Lower leg skin (tissue), 3 donors: Measurements from ENCODE around the gene GPR155.

Experiments
- POLR2A ChIP-seq, 2 donors: fragments of 450-650 bp; IDR thresholded peaks; one replicate each; pipeline ENCODE4 v1.6.1; 2016 to 2017; ENCODE audit warnings: antibody characterized with exemption in 2 of 2, mild to moderate bottlenecking in 1 of 2, moderate library complexity in 1 of 2
- TF ChIP-seq, protein P1 (sequence below), 3 donors: fragments of 450-650 bp; IDR thresholded peaks; one replicate each; pipeline ENCODE4 v1.5.1; 2016; ENCODE audit warnings: antibody characterized with exemption in 3 of 3, mild to moderate bottlenecking in 3 of 3, moderate library complexity in 2 of 3

DNA sequence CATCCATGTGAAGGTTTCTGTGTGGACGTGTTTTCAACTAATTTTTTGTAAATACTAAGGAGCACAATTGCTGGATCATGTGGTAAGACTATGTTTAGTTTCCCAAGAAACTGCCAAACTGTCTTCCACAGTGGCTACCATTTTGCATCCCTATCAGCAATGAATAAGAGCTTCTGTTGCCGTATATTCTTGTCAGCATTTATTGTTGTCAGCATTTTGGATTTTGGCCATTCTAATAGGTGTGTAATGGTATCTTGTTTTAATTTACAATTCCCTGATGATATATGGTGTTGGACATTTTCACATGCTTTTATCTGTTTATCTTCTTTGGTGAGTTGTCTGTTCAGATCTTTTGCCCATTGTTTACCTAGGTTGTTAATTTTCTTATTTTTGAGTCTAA, 56.8 kb downstream of the GPR155 start:
- TF ChIP-seq, protein P1, sequence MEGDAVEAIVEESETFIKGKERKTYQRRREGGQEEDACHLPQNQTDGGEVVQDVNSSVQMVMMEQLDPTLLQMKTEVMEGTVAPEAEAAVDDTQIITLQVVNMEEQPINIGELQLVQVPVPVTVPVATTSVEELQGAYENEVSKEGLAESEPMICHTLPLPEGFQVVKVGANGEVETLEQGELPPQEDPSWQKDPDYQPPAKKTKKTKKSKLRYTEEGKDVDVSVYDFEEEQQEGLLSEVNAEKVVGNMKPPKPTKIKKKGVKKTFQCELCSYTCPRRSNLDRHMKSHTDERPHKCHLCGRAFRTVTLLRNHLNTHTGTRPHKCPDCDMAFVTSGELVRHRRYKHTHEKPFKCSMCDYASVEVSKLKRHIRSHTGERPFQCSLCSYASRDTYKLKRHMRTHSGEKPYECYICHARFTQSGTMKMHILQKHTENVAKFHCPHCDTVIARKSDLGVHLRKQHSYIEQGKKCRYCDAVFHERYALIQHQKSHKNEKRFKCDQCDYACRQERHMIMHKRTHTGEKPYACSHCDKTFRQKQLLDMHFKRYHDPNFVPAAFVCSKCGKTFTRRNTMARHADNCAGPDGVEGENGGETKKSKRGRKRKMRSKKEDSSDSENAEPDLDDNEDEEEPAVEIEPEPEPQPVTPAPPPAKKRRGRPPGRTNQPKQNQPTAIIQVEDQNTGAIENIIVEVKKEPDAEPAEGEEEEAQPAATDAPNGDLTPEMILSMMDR (IDR thresholded peaks at IDR 0.05) = no peak
- no peak for TF ChIP-seq POLR2A (IDR thresholded peaks at IDR 0.05)
